ENCODE results near the gene GALNT10. TPM values are rescaled to one million over a fixed set of nuclear protein-coding genes. Genes with fewer than 3 reads are reported as not detected.

The GALNT10 gene
- total RNA-seq, 1 donor from 2014 or later: 20.6 TPM

GRCh38 chr5:154168395-154168794 is 22.1 kb upstream of the GALNT10 start:
- no peak for DNase-seq (ENCODE audit: low spot score, unreplicated experiment)
- Mint-ChIP-seq H3K4me3 (ENCODE audit: low read depth) (no peak overlapping the region), H3K36me3 (ENCODE audit: insufficient read depth) (no peaks in the 10 kb centered on the region), H3K27me3 (peaks cover 41% of the 10 kb centered on the region), H3K27ac (no peak overlapping the region), H3K9me3 (ENCODE audit: low read depth) (no peaks in the 10 kb centered on the region), H3K4me1 (ENCODE audit: low read depth) (peaks cover 5% of the 10 kb centered on the region)
- TF ChIP-seq CTCF (IDR thresholded peaks at IDR 0.05; ENCODE audit: unreplicated experiment): no peak

DNA sequence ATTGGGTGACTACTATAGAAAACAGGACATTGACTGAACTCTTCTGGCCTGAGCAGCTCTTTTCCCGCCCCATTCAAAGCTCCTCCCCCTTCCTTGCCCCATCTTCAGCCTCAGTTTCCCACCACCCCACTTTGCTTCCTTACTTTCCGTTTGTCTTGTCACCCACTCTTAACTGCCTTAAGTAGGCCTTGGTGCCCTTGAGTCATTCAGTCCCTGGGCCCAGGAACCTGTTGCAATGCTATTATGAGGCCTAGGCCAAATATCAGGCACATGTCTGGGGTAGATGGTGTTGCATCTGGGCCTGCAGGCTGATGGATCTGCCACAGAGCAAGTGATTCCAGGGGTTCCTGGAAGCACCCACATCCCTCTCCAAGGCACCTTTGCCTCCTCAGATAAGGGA is 17.7 kb upstream of the GALNT10 start:
- H3K27ac Mint-ChIP-seq: no peak overlapping the region
- no peak for DNase-seq (ENCODE audit: low spot score, unreplicated experiment)

DNA sequence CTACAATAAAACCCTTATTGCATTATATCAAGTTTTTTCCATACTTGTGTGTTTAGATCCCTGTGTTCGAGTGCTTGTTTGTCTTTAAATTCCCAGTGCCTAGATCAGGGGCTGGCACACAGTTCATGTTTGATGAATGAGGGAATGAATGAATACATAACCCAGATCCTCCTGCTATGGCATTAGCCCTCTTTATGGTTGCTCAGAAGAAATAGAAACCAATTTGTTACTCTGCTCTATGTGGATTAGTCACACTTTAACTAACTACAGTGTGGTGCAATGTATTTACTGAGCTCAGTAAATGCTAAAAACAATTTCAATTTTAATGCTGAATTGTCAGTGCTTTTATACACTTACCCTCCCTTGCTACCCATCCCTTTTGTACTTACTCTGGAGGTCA is 16.4 kb upstream of the GALNT10 start:
- Mint-ChIP-seq H3K27me3 (peaks cover 34% of the 10 kb centered on the region), H3K36me3 (ENCODE audit: insufficient read depth) (no peaks in the 10 kb centered on the region), H3K9me3 (ENCODE audit: low read depth) (no peaks in the 10 kb centered on the region), H3K4me3 (ENCODE audit: low read depth) (no peak overlapping the region), H3K27ac (no peak overlapping the region), H3K4me1 (ENCODE audit: low read depth) (no peaks in the 10 kb centered on the region)
- no peak for TF ChIP-seq CTCF (IDR thresholded peaks at IDR 0.05; ENCODE audit: unreplicated experiment)
- DNase-seq (ENCODE audit: low spot score, unreplicated experiment): no peak

More for the DNA sequence above, 17.7 kb upstream of the GALNT10 start:
- Mint-ChIP-seq H3K36me3 (ENCODE audit: insufficient read depth) (no peaks in the 10 kb centered on the region), H3K9me3 (ENCODE audit: low read depth) (no peaks in the 10 kb centered on the region), H3K4me3 (ENCODE audit: low read depth) (no peak overlapping the region), H3K27me3 (peaks cover 22% of the 10 kb centered on the region), H3K4me1 (ENCODE audit: low read depth) (no peaks in the 10 kb centered on the region)
- no peak for TF ChIP-seq CTCF (IDR thresholded peaks at IDR 0.05; ENCODE audit: unreplicated experiment)

DNA sequence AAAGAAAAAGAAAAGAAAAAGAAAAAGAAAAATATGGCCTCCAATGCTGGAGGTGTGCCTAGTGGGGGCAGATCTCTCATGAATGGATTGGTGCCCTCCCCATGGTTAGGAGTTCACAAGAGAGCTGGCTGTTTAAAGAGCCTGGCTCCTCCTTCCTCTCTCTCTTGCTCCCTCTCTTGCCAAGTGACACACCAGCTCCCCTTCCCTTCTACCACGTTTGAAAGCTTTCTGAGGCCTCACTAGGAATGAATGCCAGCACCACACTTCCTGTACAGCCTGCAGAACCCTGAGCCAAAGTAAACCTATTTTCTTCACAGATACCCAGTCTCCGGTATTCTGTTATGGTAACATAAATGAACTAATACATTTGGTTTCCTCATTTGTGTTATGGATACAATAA is 14.4 kb upstream of the GALNT10 start:
- DNase-seq (ENCODE audit: low spot score, unreplicated experiment): no peak
- H3K4me1 Mint-ChIP-seq (ENCODE audit: low read depth): no peaks in the 10 kb centered on the region
- H3K27me3 Mint-ChIP-seq: peaks cover 25% of the 10 kb centered on the region
- H3K4me3 Mint-ChIP-seq (ENCODE audit: low read depth): no peak overlapping the region
- no peaks in the 10 kb centered on the region for H3K9me3 Mint-ChIP-seq (ENCODE audit: low read depth)
- TF ChIP-seq CTCF (IDR thresholded peaks at IDR 0.05; ENCODE audit: unreplicated experiment): no peak
- no peak overlapping the region for H3K27ac Mint-ChIP-seq
- H3K36me3 Mint-ChIP-seq (ENCODE audit: insufficient read depth): no peaks in the 10 kb centered on the region

GRCh38 chr5:154178661-154179060 is 11.9 kb upstream of the GALNT10 start:
- TF ChIP-seq CTCF (IDR thresholded peaks at IDR 0.05; ENCODE audit: unreplicated experiment): no peak
- no peak overlapping the region for H3K4me3 Mint-ChIP-seq (ENCODE audit: low read depth)
- DNase-seq (ENCODE audit: low spot score, unreplicated experiment): no peak
- no peaks in the 10 kb centered on the region for H3K4me1 Mint-ChIP-seq (ENCODE audit: low read depth)
- no peak overlapping the region for H3K27ac Mint-ChIP-seq
- H3K27me3 Mint-ChIP-seq: peaks cover 23% of the 10 kb centered on the region
- no peaks in the 10 kb centered on the region for H3K36me3 Mint-ChIP-seq (ENCODE audit: insufficient read depth)
- H3K9me3 Mint-ChIP-seq (ENCODE audit: low read depth): no peaks in the 10 kb centered on the region

All from progenitor cell of endocrine pancreas (in vitro differentiated cells).